ENCODE data around the gene RMC1. TPM values are rescaled to one million over a fixed set of nuclear protein-coding genes. Genes with fewer than 3 reads are reported as not detected.
"Not testable (repeated sequence)": the region's sequence is repeated elsewhere in the genome, so short reads cannot be mapped to it uniquely, and the experiment has no call there.

The RMC1 gene
- total RNA-seq, 4 donors from 2014 or later, result 16.6 to 20.2 (median 18.4) TPM

DNA sequence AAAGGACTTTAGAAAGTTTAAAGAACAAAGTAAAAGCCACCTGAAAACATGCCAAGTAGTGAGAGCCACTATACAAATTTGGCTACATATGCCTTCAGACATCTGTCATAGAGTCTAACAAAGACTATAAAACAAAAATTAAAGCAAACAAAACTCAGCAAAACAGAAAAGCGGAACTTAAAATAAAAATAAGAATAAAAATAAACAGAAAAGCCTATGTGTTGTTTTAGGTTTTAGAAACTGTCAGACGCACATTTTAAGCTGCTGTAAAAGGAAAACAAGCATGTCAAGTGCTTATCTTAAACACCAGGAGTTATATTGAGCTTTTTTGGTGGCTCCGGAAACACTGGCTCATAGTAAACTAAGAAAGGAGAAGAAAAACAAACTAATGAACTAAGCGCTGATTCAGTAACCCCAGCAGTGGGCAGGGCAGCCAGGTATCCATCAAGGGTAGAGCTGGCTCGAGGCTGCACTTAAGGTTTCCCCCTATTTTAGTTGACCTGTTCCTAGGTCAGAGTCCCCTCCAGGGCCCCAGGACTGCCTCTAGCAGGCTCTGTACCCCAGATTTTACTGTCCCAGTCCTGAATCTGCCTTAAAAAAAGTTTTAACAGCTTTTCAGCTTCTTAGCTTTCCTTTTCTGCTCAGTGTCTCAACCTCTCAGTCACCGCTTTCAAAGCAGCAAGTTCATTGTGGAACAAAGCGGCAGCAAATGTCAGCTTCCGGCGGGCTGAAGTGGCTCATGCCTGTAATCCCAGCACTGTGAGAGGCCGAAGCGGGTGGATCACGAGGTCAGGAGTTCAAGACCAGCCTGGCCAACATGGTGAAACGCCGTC lies 15.4 kb upstream of the RMC1 start:
- TF ChIP-seq, protein P1, sequence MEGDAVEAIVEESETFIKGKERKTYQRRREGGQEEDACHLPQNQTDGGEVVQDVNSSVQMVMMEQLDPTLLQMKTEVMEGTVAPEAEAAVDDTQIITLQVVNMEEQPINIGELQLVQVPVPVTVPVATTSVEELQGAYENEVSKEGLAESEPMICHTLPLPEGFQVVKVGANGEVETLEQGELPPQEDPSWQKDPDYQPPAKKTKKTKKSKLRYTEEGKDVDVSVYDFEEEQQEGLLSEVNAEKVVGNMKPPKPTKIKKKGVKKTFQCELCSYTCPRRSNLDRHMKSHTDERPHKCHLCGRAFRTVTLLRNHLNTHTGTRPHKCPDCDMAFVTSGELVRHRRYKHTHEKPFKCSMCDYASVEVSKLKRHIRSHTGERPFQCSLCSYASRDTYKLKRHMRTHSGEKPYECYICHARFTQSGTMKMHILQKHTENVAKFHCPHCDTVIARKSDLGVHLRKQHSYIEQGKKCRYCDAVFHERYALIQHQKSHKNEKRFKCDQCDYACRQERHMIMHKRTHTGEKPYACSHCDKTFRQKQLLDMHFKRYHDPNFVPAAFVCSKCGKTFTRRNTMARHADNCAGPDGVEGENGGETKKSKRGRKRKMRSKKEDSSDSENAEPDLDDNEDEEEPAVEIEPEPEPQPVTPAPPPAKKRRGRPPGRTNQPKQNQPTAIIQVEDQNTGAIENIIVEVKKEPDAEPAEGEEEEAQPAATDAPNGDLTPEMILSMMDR (IDR thresholded peaks at IDR 0.05), result no peak
- no peak for TF ChIP-seq POLR2A (IDR thresholded peaks at IDR 0.05)
- H3K4me3 ChIP-seq, result peak overlapping the region in 3 of 4 donors; percentile 20 to 45 (median 27)
- peaks cover 0 to 9% (median 0%) of the 10 kb centered on the region in 3 donors for H3K36me3 ChIP-seq
- intact Hi-C loops (cut with DNase I), result no loop called here
- H3K4me1 ChIP-seq, result peaks cover 10 to 24% (median 17%) of the 10 kb centered on the region in 3 donors
- H3K27me3 ChIP-seq, result no peaks in the 10 kb centered on the region
- WGBS, 2 donors, result 15 to 21% methylated on average over 11 to 14 of the region's 14 CpGs
- no peak for DNase-seq
- H3K27ac ChIP-seq, result peak overlapping the region; percentile 66 to 86 (median 80)
- H3K9me3 ChIP-seq, result no peaks in the 10 kb centered on the region

DNA sequence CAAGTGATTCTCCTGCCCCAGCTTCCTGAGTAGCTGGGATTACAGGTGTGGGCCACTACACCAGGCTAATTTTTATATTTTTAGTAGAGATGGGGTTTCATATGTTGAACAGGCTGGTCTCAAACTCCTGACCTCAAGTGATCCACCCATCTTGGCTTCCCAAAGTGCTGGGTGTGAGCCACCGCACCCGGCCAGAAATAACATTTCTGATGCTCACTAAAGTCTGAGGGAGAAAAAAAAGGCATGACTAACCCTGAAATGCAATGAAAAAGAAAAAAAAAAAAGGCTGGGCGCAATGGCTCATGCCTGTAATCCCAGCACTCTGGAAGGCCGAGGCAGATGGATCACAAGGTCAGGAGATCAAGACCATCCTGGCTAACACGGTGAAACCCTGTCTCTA lies 13.7 kb upstream of the RMC1 start:
- 75 to 77% methylated on average over 3 to 5 of the region's 5 CpGs for WGBS, 2 donors
- DNase-seq; H3K36me3 ChIP-seq; H3K27ac ChIP-seq; H3K27me3 ChIP-seq; H3K9me3 ChIP-seq; H3K4me3 ChIP-seq; intact Hi-C loops (cut with DNase I): not testable (repeated sequence)
- peaks cover 10 to 27% (median 17%) of the 10 kb centered on the region in 3 donors for H3K4me1 ChIP-seq

DNA sequence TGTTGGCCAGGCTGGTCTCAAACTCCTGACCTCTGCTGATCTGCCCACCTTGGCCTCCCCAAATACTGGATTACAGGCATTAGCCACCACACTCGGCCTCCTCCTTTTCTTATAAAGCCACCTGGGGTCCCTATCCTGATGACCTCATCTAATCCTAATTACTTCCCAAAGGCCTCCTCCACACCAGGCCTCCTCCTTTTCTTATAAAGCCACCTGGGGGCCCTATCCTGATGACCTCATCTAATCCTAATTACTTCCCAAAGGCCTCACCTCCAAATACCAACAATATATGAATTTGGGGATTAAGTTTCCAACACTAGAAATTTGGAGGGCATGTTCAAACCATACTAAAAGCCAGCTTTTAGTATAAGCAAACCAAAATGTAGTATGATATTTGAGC lies 9.7 kb upstream of the RMC1 start:
- H3K27ac ChIP-seq, result no peak overlapping the region
- intact Hi-C loops (cut with DNase I), result no loop called here
- 76 to 100% methylated on average over 1 of the region's 1 CpG for WGBS, 2 donors
- peaks cover 0 to 21% (median 9%) of the 10 kb centered on the region in 3 donors for H3K4me1 ChIP-seq
- H3K36me3 ChIP-seq, result no peaks in the 10 kb centered on the region
- TF ChIP-seq POLR2A (IDR thresholded peaks at IDR 0.05), result no peak
- TF ChIP-seq, protein P1 (IDR thresholded peaks at IDR 0.05), result no peak
- no peak for DNase-seq
- H3K4me3 ChIP-seq, result no peak overlapping the region
- H3K27me3 ChIP-seq, result no peaks in the 10 kb centered on the region
- H3K9me3 ChIP-seq, result no peaks in the 10 kb centered on the region

DNA sequence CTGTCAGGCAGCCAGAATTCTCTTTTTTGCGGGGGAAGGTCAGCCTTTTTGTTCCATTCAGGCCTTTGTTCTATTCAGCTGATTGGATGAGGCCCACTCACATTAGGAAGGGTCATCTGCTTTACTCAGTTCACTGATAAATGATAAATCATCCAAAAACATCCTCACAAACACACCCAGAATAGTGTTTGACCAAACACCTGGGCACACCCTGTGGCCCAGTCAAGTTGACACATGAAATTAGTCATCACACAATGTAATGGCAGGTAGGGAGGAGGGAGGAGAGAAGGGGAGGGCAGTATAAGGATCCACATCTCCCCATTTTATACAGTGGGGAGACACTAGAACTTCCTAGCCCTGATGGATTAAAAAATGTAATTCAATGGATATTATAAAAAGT lies 8.3 kb upstream of the RMC1 start:
- peak overlapping the region in 2 of 4 donors; percentile 20 to 70 for H3K27ac ChIP-seq
- H3K36me3 ChIP-seq, result no peaks in the 10 kb centered on the region
- H3K27me3 ChIP-seq, result no peaks in the 10 kb centered on the region
- TF ChIP-seq, protein P1 (IDR thresholded peaks at IDR 0.05), result no peak
- no peak for TF ChIP-seq POLR2A (IDR thresholded peaks at IDR 0.05)
- intact Hi-C loops (cut with DNase I), result no loop called here
- H3K4me1 ChIP-seq, result peaks cover 0 to 29% (median 13%) of the 10 kb centered on the region in 3 donors
- WGBS, 2 donors, result 40 to 53% methylated on average over 1 of the region's 1 CpG
- no peak overlapping the region for H3K4me3 ChIP-seq
- no peak for DNase-seq
- no peaks in the 10 kb centered on the region for H3K9me3 ChIP-seq

DNA sequence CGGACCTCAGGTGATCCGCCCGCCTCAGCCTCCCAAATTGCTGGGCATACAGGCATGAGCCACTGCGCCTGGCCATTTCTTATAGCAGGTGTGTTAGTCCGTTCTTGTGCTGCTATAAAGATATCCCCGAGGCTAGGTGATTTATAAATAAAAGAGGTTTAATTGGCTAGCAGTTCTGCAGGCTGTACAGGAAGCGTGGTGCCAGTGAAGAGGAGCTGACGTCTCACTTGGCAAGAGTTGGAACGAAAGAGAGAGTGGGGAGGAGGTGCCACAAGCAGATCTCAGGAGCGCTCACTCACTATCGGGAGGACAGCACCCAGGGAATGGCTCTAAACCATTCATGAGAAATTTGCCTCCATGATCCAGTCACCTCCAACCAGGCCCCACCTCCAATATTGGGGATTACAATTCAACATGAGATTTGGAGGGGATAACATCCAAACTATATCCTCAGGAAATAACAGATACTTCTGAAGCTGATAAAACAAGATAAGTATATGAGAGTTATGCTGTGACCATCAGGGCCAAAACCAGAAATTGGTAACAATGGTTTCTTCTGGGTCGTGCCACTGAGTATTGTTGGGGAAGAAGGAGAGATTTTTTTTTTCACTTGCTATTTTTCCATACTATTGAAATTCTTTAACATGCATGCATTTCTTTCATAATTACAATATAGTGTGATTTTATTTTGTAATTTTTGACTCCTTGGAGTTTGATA lies 7.4 kb upstream of the RMC1 start:
- no peaks in the 10 kb centered on the region for H3K36me3 ChIP-seq
- intact Hi-C loops (cut with DNase I), result no loop called here
- H3K4me3 ChIP-seq, result no peak overlapping the region
- no peaks in the 10 kb centered on the region for H3K9me3 ChIP-seq
- H3K4me1 ChIP-seq, result peaks cover 0 to 29% (median 13%) of the 10 kb centered on the region in 3 donors
- 47 to 49% methylated on average over 11 to 12 of the region's 12 CpGs for WGBS, 2 donors
- no peak for DNase-seq
- TF ChIP-seq POLR2A (IDR thresholded peaks at IDR 0.05), result no peak
- TF ChIP-seq, protein P1 (IDR thresholded peaks at IDR 0.05), result no peak
- H3K27me3 ChIP-seq, result no peaks in the 10 kb centered on the region
- peak overlapping the region; percentile 20 to 70 (median 40) for H3K27ac ChIP-seq
